IMR-90 (cell line): ENCODE measurements around the gene PCSK5. TPM values are rescaled to one million over a fixed set of nuclear protein-coding genes. Genes with fewer than 3 reads are reported as not detected.

Experiments
- ATAC-seq: fragments of 200-7000 bp; cut with Tn5 transposase; 2 replicates; pipeline ENCODE4 v1.9.1; 2020; ENCODE audit warnings: low read depth, mild to moderate bottlenecking, moderate library complexity
- BruUV-seq: library from RNA; stranded (reverse); fragments of 400-500 nt; replicated peaks from 2 replicates; lab custom pipeline; 2021; lab: Mats Ljungman, UMichigan
- CTCF ChIA-PET: fragments of 300-600 bp; formaldehyde crosslinking; extraction: SDS; loops from one replicate; lab custom pipeline; 2021; ENCODE audit warnings: antibody characterized with exemption; lab: Yijun Ruan, JAX
- POLR2A ChIA-PET: fragments of 300-600 bp; sonication (Branson Sonifier 250); formaldehyde crosslinking; loops from one replicate; lab custom pipeline; 2022; ENCODE audit warnings: antibody characterized with exemption; ENCODE audit not compliant: unreplicated experiment; lab: Charles Lee
- DNase-seq: peaks from one replicate; pipeline ENCODE4 v3.0.0; 2013
- H2AFZ ChIP-seq: replicated peaks from 2 replicates; pipeline ENCODE3; 2013; ENCODE audit warnings: low read length, mild to moderate bottlenecking; ENCODE audit not compliant: poor library complexity
- H2AK5ac ChIP-seq: 2 replicates; pipeline ENCODE4 v1.6.1; 2013; ENCODE audit warnings: low read depth, low read length, inconsistent platforms
- H2AK9ac ChIP-seq: replicated peaks from 2 replicates; pipeline ENCODE3; 2013; ENCODE audit warnings: mild to moderate bottlenecking, low read depth, low read length, moderate library complexity; ENCODE audit not compliant: poor library complexity
- H2BK120ac ChIP-seq: 2 replicates; pipeline ENCODE4 v1.6.1; 2013; ENCODE audit warnings: low read depth, low read length, inconsistent platforms
- H2BK15ac ChIP-seq: 3 replicates; pipeline ENCODE4 v1.6.1; 2013; ENCODE audit warnings: low read depth, low read length, inconsistent platforms
- H2BK20ac ChIP-seq: 2 replicates; pipeline ENCODE4 v1.6.1; 2013; ENCODE audit warnings: low read depth, mild to moderate bottlenecking, inconsistent platforms, low read length, moderate library complexity
- H2BK5ac ChIP-seq: 2 replicates; pipeline ENCODE4 v1.6.1; 2013; ENCODE audit warnings: mild to moderate bottlenecking, low read depth, low read length, inconsistent platforms; ENCODE audit not compliant: poor library complexity, severe bottlenecking
- H3K14ac ChIP-seq: replicated peaks from 2 replicates; pipeline ENCODE4 v1.6.1; 2013; ENCODE audit warnings: low read depth, low read length, inconsistent platforms
- H3K18ac ChIP-seq: 2 replicates; pipeline ENCODE4 v1.6.1; 2013; ENCODE audit warnings: low read depth, low read length, control low read depth
- H3K23ac ChIP-seq: 2 replicates; pipeline ENCODE4 v1.6.1; 2013; ENCODE audit warnings: low read depth, low read length, inconsistent platforms
- H3K27ac ChIP-seq: 2 replicates; pipeline ENCODE4 v1.5.1; 2013; ENCODE audit warnings: mild to moderate bottlenecking, control low read depth, low read length; ENCODE audit not compliant: insufficient read depth
- H3K27me3 ChIP-seq: 2 replicates; pipeline ENCODE4 v1.6.1; 2013; ENCODE audit warnings: low read length; ENCODE audit not compliant: control insufficient read depth, insufficient read depth
- H3K36me3 ChIP-seq: 2 replicates; pipeline ENCODE4 v1.6.1; 2013; ENCODE audit warnings: low read length, mixed read lengths; ENCODE audit not compliant: control insufficient read depth, insufficient read depth
- H3K4ac ChIP-seq: 2 replicates; pipeline ENCODE4 v1.6.1; 2013; ENCODE audit warnings: low read depth, low read length, inconsistent platforms
- H3K4me1 ChIP-seq: 2 replicates; pipeline ENCODE4 v1.6.1; 2013; ENCODE audit warnings: low read length, mixed read lengths; ENCODE audit not compliant: control insufficient read depth, insufficient read depth
- H3K4me2 ChIP-seq: 2 replicates; pipeline ENCODE4 v1.6.1; 2013; ENCODE audit warnings: low read depth, mild to moderate bottlenecking, control low read depth, low read length, moderate library complexity
- H3K4me3 ChIP-seq: 2 replicates; pipeline ENCODE4 v1.5.1; 2013; ENCODE audit warnings: low read depth, mild to moderate bottlenecking, control low read depth, low read length, moderate library complexity; ENCODE audit not compliant: insufficient read depth
- H3K56ac ChIP-seq: 2 replicates; pipeline ENCODE4 v1.6.1; 2013; ENCODE audit warnings: low read length, inconsistent platforms; ENCODE audit not compliant: insufficient read depth; ENCODE audit errors: extremely low read depth
- H3K79me1 ChIP-seq, 2 experiments: 2 replicates each; pipeline ENCODE4 v1.6.1; 2013; ENCODE audit warnings: low read length in 2 of 2, inconsistent platforms in 1 of 2, low read depth in 1 of 2
- H3K9ac ChIP-seq: 2 replicates; pipeline ENCODE4 v1.6.1; 2013; ENCODE audit warnings: low read depth, low read length, control low read depth
- H3K9me1 ChIP-seq: 2 replicates; pipeline ENCODE4 v1.6.1; 2013; ENCODE audit warnings: low read length, inconsistent platforms; ENCODE audit not compliant: insufficient read depth
- H3K9me3 ChIP-seq: 2 replicates; pipeline ENCODE4 v1.6.1; 2013; ENCODE audit warnings: low read length; ENCODE audit not compliant: control insufficient read depth, insufficient read depth
- H4K20me1 ChIP-seq: 2 replicates; pipeline ENCODE4 v1.6.1; 2013; ENCODE audit warnings: low read length, inconsistent platforms; ENCODE audit not compliant: insufficient read depth
- H4K5ac ChIP-seq: 2 replicates; pipeline ENCODE4 v1.6.1; 2013; ENCODE audit warnings: mild to moderate bottlenecking, low read depth, low read length, control low read depth
- H4K8ac ChIP-seq, 2 experiments: 2 replicates each; pipeline ENCODE4 v1.6.1; 2013; ENCODE audit warnings: low read depth in 2 of 2, low read length in 2 of 2, control low read depth in 1 of 2, inconsistent platforms in 1 of 2
- H4K91ac ChIP-seq: 2 replicates; pipeline ENCODE4 v1.6.1; 2013; ENCODE audit warnings: low read depth, low read length, inconsistent platforms; ENCODE audit not compliant: insufficient read depth
- CTCF ChIP-seq: conservative IDR thresholded peaks from 2 replicates; pipeline ENCODE4 v1.5.1; 2012; ENCODE audit warnings: mild to moderate bottlenecking, low read depth, low read length, improper control_type of control experiment
- MAFK ChIP-seq: IDR thresholded peaks from 2 replicates; pipeline ENCODE4 v1.6.1; 2012; ENCODE audit warnings: low read depth, low read length, improper control_type of control experiment
- RAD21 ChIP-seq: IDR thresholded peaks from 2 replicates; pipeline ENCODE4 v1.6.1; 2012; ENCODE audit warnings: low read length, improper control_type of control experiment
- WGBS, 2 experiments: methylation state at CpG; one replicate each; pipeline versions ENCODE4 v1.1.5 to v1.1.7; 2013; ENCODE audit warnings: missing lambda C conversion rate in 2 of 2; ENCODE audit not compliant: insufficient read length in 1 of 2; ENCODE audit errors: extremely low coverage in 2 of 2; 5-methylcytosine and 5-hydroxymethylcytosine counted together
- dilution Hi-C: fragments of 300-500 bp; cut with HindIII; formaldehyde crosslinking; loops from one replicate; pipeline ENCODE4 v1.14.3; 2018; ENCODE audit warnings: low sequenced_read_pairs; ENCODE audit not compliant: unreplicated experiment
- in situ Hi-C: fragments of 300-500 bp; cut with MboI; formaldehyde crosslinking; loops from 3 replicates; pipeline ENCODE4 v1.14.3; 2019; ENCODE audit warnings: low sequenced_read_pairs, inconsistent platforms, mixed read lengths
- intact Hi-C: fragments of 100-400 bp; cut with micrococcal nuclease; formaldehyde crosslinking; loops from 2 replicates; pipeline ENCODE4 v1.10.0; 2022
- polyA plus RNA-seq, 3 experiments: library from polyadenylated mRNA; depleted of rRNA; stranded (reverse); fragments of >200 nt; gene quantifications; 2 replicates each; pipeline ENCODE4 v1.2.3, GENCODE V29; 2012; ENCODE audit warnings: low replicate concordance in 1 of 3
- total RNA-seq: library from RNA; depleted of rRNA; stranded (reverse); fragments of >200 nt; gene quantifications from 2 replicates; pipeline ENCODE4 v1.2.3, GENCODE V29; 2012

The PCSK5 gene
- total and polyA plus RNA-seq, 2 of the 4 experiments (the other 2 are of a cell fraction): 1.5 to 3.0 TPM

- Histone ChIP-seq H3K27ac (no peak overlapping the region), H3K4ac (no peak overlapping the region), H3K4me3 (no peak overlapping the region), H2BK120ac (no peak overlapping the region), H2BK20ac (no peak overlapping the region), H4K20me1 (no peaks in the 10 kb centered on the region), H3K23ac (no peak overlapping the region), H3K79me1 (no peaks in the 10 kb centered on the region), H2AK9ac (no peak overlapping the region), H3K36me3 (peaks cover 9% of the 10 kb centered on the region), H3K14ac (no peak overlapping the region), H3K9me3 (no peaks in the 10 kb centered on the region), H2AFZ (no peak overlapping the region), H3K9ac (no peak overlapping the region), H3K9me1 (no peaks in the 10 kb centered on the region), H4K5ac (no peak overlapping the region), H3K18ac (no peak overlapping the region), H3K56ac (no peak overlapping the region), H4K91ac (no peak overlapping the region), H2BK15ac (no peak overlapping the region), H2BK5ac (no peak overlapping the region), H3K4me2 (no peak overlapping the region), H3K27me3 (no peaks in the 10 kb centered on the region), H2AK5ac (no peak overlapping the region), H4K8ac (no peak overlapping the region), H3K4me1 (no peaks in the 10 kb centered on the region)
- in situ Hi-C loops: no loop called here
- ChIA-PET POLR2A (no interaction called here), CTCF (no interaction called here)
- dilution Hi-C loops: no loop called here
- BruUV-seq: no TSS peak
- TF ChIP-seq MAFK (no peak), CTCF (no peak), RAD21 (no peak)
- intact Hi-C loops: no loop called here
- no peak for ATAC-seq
- no peak for DNase-seq
- no CpG with 5 or more reads among the region's 7 CpGs for WGBS, 2 experiments
Measured at GRCh38 chr9:75937521-75938258, 47.2 kb downstream of the PCSK5 start.
